Caco-2 (cell line): Measurements from ENCODE around the gene ARHGAP42. TPM values are rescaled to one million over a fixed set of nuclear protein-coding genes. Genes with fewer than 3 reads are reported as not detected.

ENCODE experiments used
- BruUV-seq: library from RNA; stranded (reverse); fragments of 400-500 nt; replicated peaks from 2 replicates; lab custom pipeline; 2021; lab: Mats Ljungman, UMichigan
- CTCF ChIA-PET: fragments of 300-600 bp; sonication (Branson Sonifier 250); formaldehyde crosslinking; loops from one replicate; lab custom pipeline; 2022; ENCODE audit warnings: antibody characterized with exemption; lab: Charles Lee
- POLR2A ChIA-PET: fragments of 300-600 bp; sonication (Branson Sonifier 250); formaldehyde crosslinking; loops from one replicate; lab custom pipeline; 2022; ENCODE audit warnings: antibody characterized with exemption; lab: Charles Lee
- DNase-seq, 2 experiments: peaks; one replicate each; pipeline versions ENCODE4 v3.0.0 to v3.0.0-alpha.2; 2020 to 2022
- H3K27me3 ChIP-seq: replicated peaks from 2 replicates; pipeline ENCODE4 v1.6.0; 2011; ENCODE audit warnings: low read length; ENCODE audit not compliant: control insufficient read depth, insufficient read depth
- H3K36me3 ChIP-seq: 2 replicates; pipeline ENCODE4 v1.5.1; 2011; ENCODE audit warnings: low read length; ENCODE audit not compliant: control insufficient read depth, insufficient read depth
- H3K4me1 ChIP-seq: fragments of 250-450 bp; sonication (Bioruptor Pico); 2 replicates; pipeline ENCODE4 v1.5.1; 2020; ENCODE audit warnings: mild to moderate bottlenecking
- H3K4me3 ChIP-seq: 2 replicates; pipeline ENCODE4 v1.5.1; 2011; ENCODE audit warnings: low read depth, mild to moderate bottlenecking, control low read depth, low read length
- H3K9me3 ChIP-seq: fragments of 250-450 bp; sonication (Bioruptor Pico); 2 replicates; pipeline ENCODE4 v1.5.1; 2020; ENCODE audit warnings: mild to moderate bottlenecking, moderate library complexity
- H3K27ac Mint-ChIP-seq: one replicate; pipeline ENCODE4 v1.8.0; 2022; ENCODE audit warnings: mixed read lengths; ENCODE audit not compliant: unreplicated experiment
- H3K27me3 Mint-ChIP-seq: one replicate; pipeline ENCODE4 v1.8.0; 2022; ENCODE audit warnings: mixed read lengths; ENCODE audit not compliant: insufficient read depth, unreplicated experiment
- H3K36me3 Mint-ChIP-seq: one replicate; pipeline ENCODE4 v1.8.0; 2022; ENCODE audit warnings: mild to moderate bottlenecking, mixed read lengths; ENCODE audit not compliant: insufficient read depth, unreplicated experiment
- H3K4me1 Mint-ChIP-seq: one replicate; pipeline ENCODE4 v1.8.0; 2022; ENCODE audit warnings: low read depth, mixed read lengths; ENCODE audit not compliant: unreplicated experiment
- H3K4me3 Mint-ChIP-seq: one replicate; pipeline ENCODE4 v1.8.0; 2022; ENCODE audit warnings: mild to moderate bottlenecking, moderate library complexity, mixed read lengths; ENCODE audit not compliant: unreplicated experiment
- H3K9me3 Mint-ChIP-seq: one replicate; pipeline ENCODE4 v1.8.0; 2022; ENCODE audit warnings: mixed read lengths; ENCODE audit not compliant: unreplicated experiment
- CTCF ChIP-seq, 2 experiments: fragments of 200-600 bp in 1 of 2; IDR thresholded peaks; 1 replicate in 1 of 2; 2 replicates in 1 of 2; pipeline versions ENCODE4 v1.5.1 to v1.8.0; 2011 to 2022; ENCODE audit warnings: antibody characterized with exemption in 1 of 2, control low read depth in 1 of 2, inconsistent platforms in 1 of 2, low read depth in 1 of 2, low read length in 1 of 2, mild to moderate bottlenecking in 1 of 2, moderate library complexity in 1 of 2; ENCODE audit not compliant: insufficient read depth in 1 of 2, severe bottlenecking in 1 of 2, unreplicated experiment in 1 of 2
- intact Hi-C: fragments of 100-400 bp; cut with micrococcal nuclease; formaldehyde crosslinking; loops from one replicate; pipeline ENCODE4 v1.10.0; 2022; ENCODE audit not compliant: unreplicated experiment
- total RNA-seq: library from RNA; stranded (reverse); gene quantifications from 2 replicates; pipeline ENCODE4 v1.2.3, GENCODE V29; 2022

Gene ARHGAP42
- total RNA-seq, 1 experiment from 2014 or later: 8.4 TPM

- Histone ChIP-seq H3K27me3 (no peaks in the 10 kb centered on the region), H3K36me3 (no peaks in the 10 kb centered on the region), H3K4me3 (no peak overlapping the region), H3K4me1 (peaks cover 36% of the 10 kb centered on the region), H3K9me3 (no peaks in the 10 kb centered on the region)
- POLR2A ChIA-PET: no interaction called here
- Mint-ChIP-seq H3K4me3 (no peak overlapping the region), H3K9me3 (peaks cover 10% of the 10 kb centered on the region), H3K4me1 (peaks cover 43% of the 10 kb centered on the region), H3K27me3 (no peaks in the 10 kb centered on the region), H3K36me3 (no peaks in the 10 kb centered on the region), H3K27ac (no peak overlapping the region)
- intact Hi-C loops: no loop called here
- CTCF ChIA-PET: no interaction called here
- no TSS peak for BruUV-seq
- DNase-seq: no peak
- no peak for TF ChIP-seq CTCF (IDR thresholded peaks at IDR 0.05; ENCODE audit: insufficient read depth in 1 of 2, low read depth in 1 of 2, low read length in 1 of 2, severe bottlenecking in 1 of 2, unreplicated experiment in 1 of 2)
Observed at GRCh38 chr11:100735949-100736675, 49.0 kb downstream of the ARHGAP42 start.

- H3K4me3 Mint-ChIP-seq: no peak overlapping the region
- Histone ChIP-seq H3K4me3 (no peak overlapping the region), H3K36me3 (no peaks in the 10 kb centered on the region), H3K27me3 (no peaks in the 10 kb centered on the region), H3K4me1 (peaks cover 22% of the 10 kb centered on the region), H3K9me3 (no peaks in the 10 kb centered on the region)
- intact Hi-C loops: loop anchor here (2.0 kb wide), 2 partner anchors 38 to 52 kb away; partner anchors contain the start of gene ARHGAP42
- DNase-seq: no peak
- CTCF ChIA-PET: no interaction called here
- no peaks in the 10 kb centered on the region for H3K36me3 Mint-ChIP-seq
- no peak for TF ChIP-seq CTCF (IDR thresholded peaks at IDR 0.05; ENCODE audit: insufficient read depth in 1 of 2, low read depth in 1 of 2, low read length in 1 of 2, severe bottlenecking in 1 of 2, unreplicated experiment in 1 of 2)
- BruUV-seq: no TSS peak
- H3K27ac Mint-ChIP-seq: no peak overlapping the region
- peaks cover 10% of the 10 kb centered on the region for H3K9me3 Mint-ChIP-seq
- peaks cover 40% of the 10 kb centered on the region for H3K4me1 Mint-ChIP-seq
- POLR2A ChIA-PET: no interaction called here
- no peaks in the 10 kb centered on the region for H3K27me3 Mint-ChIP-seq
Observed at GRCh38 chr11:100738701-100739270, 51.7 kb downstream of the ARHGAP42 start.

DNA sequence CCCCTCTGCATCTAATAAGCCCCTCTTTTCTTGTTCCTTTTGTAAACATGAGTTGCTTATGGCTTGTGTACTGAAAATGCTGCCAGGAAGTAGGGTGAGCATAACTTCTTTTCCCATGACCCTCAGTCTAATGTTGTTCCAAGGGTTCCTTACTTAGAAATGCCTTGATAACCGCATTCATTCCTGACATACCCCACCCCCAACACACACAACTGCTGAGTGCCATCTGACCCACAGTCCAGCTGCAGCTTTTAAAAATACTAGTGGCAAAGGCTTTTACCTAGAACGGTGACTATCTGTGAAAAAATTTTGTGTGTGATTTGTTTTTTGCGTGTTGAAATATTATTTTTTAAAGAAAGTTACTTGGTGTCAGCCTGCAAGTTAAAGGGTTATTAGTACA is 52.6 kb downstream of the ARHGAP42 start:
- Mint-ChIP-seq H3K4me3 (no peak overlapping the region), H3K27me3 (no peaks in the 10 kb centered on the region), H3K27ac (peak overlapping the region; percentile 40), H3K9me3 (peaks cover 10% of the 10 kb centered on the region), H3K36me3 (no peaks in the 10 kb centered on the region), H3K4me1 (peaks cover 40% of the 10 kb centered on the region)
- DNase-seq: peak; percentile 46 to 74
- POLR2A ChIA-PET: no interaction called here
- no peak overlapping the region for H3K4me3 ChIP-seq
- CTCF ChIA-PET: interaction anchor here (0.7 kb wide), 1 partner anchor 36 kb away, joined by 3 read pairs; no protein-coding TSS in a partner anchor
- H3K4me1 ChIP-seq: peaks cover 22% of the 10 kb centered on the region
- H3K9me3 ChIP-seq: no peaks in the 10 kb centered on the region
- no peak for TF ChIP-seq CTCF (IDR thresholded peaks at IDR 0.05; ENCODE audit: insufficient read depth in 1 of 2, low read depth in 1 of 2, low read length in 1 of 2, severe bottlenecking in 1 of 2, unreplicated experiment in 1 of 2)
- no peaks in the 10 kb centered on the region for H3K27me3 ChIP-seq
- intact Hi-C loops: loop anchor here (2.0 kb wide), 2 partner anchors 37 to 53 kb away; partner anchors contain the start of gene ARHGAP42
- no TSS peak for BruUV-seq
- H3K36me3 ChIP-seq: no peaks in the 10 kb centered on the region
